ENCODE results near the gene LRRFIP1.
"Not testable (repeated sequence)": the region's sequence is repeated elsewhere in the genome, so short reads cannot be mapped to it uniquely, and the experiment has no call there.

The LRRFIP1 gene

DNA sequence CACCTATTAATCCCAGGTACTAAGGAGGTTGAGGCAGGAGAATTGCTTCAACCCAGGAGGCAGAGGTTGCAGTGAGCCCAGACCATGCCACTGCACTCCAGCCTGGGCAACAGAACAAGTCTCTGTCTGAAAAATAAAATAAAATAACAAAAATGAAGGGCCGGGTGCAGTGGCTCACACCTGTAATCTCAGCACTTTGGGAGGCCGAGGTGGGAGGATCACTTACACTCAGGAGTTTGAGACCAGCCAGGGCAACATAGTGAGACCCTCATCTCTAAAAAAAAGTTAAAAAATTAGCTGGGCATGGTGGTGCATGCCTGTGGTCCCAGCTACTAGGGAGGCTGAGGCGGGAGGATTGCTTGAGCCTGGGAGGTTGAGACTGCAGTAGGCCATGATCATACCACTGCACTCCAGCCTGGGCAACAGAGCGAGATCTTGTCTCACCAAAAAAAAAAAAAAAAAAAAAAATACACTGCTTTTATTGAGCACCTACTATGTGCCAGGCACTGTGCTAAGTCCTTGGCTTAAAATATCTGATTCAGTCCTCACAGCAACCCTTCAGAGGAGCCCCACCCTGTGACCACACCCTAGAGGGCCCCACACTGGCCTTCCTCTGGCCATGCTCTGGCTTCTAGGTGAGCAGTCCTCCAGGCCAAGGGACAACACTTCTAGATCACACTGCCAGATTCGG is 31.4 kb upstream of the LRRFIP1 start:
- in situ Hi-C loops (cut with MboI; ENCODE audit: low pct_unique_long_range_greater_than_20kb, low sequenced_read_pairs): loop anchor here (10.0 kb wide), 1 partner anchor 149 kb away; no protein-coding TSS in a partner anchor

DNA sequence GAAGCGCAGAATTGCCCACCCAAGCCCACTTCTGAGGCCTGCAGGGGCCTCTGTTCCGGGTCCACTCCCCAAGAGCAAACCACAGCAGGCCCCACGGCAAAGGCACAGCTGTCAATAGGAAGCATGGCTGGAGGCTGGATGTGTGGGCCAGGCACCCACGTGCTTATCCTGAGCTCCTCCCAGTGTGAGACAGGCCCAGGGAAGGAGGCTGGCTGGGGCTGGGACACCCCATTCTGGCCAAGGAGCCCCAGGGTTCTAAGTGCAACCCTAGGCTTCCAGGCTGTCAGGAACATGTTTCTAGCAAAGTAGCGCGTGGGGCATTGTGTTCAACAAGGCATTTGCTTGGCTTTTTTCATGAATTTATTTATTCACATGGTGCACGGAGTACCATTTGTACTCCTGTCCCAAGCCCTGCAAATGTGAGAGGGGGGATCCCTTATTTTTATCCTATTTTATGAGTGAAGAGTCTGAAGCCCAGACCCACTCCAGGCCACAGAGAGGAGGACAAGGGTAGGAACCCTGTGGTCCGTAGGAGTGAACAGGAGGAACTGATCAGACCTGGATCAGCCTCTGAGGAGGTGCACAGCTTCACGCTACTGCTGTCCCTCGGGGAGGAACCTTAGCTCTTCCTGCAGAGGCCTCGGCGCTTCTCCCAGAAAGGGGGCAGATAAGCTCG is 30.7 kb upstream of the LRRFIP1 start:
- in situ Hi-C loops (cut with MboI; ENCODE audit: low pct_unique_long_range_greater_than_20kb, low sequenced_read_pairs): loop anchor here (10.0 kb wide), 1 partner anchor 148 kb away; no protein-coding TSS in a partner anchor
- DNase-seq: no peak

More for the DNA sequence above, 31.4 kb upstream of the LRRFIP1 start:
- DNase-seq: not testable (repeated sequence)

DNA sequence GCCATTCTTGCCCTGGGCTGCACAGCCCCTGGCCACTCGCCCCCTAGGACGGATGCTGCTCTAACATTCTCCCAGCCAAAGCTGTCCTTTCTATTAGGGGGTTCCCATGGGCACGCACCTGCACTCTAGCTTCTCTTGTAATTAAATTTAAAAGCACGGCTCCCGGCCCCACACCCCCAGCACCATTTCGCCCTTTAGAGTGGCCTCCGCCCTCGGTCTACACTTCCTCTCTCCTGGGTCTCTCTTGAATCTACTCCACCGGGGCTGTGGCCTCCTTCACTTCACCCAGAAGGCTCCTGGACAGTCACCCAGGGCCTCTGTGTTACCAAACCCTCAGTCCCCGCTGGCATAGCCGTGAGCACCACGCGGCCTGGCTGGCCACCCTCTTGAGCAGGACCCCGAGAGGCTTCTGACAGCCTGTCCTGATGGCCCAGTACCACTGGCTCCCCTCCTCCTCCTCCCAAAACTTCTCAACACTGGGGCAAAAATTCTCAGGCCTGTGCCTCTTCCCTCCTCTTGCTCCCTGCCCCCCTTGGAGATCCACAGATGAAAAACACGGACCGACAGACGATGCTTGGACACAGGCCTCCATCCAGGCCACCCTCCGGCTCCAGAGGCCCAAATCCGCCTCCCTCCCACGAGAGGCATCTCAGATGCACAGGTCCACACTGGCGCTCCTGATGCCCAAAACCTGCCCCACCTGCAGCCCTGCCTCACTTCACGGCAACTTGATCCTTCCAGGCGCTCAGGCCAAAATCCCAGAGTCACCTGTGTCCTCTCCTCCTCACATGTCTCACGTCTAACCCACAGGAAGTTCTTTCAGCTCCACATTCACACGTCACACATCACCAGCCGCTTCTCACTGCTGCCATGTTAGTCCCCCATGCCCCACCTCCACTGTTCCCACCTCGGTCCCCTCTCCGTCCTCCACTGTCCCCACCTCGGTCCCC is 29.9 kb upstream of the LRRFIP1 start:
- no peak for DNase-seq
- in situ Hi-C loops (cut with MboI; ENCODE audit: low pct_unique_long_range_greater_than_20kb, low sequenced_read_pairs): loop anchor here (10.0 kb wide), 1 partner anchor 147 kb away; no protein-coding TSS in a partner anchor

DNA sequence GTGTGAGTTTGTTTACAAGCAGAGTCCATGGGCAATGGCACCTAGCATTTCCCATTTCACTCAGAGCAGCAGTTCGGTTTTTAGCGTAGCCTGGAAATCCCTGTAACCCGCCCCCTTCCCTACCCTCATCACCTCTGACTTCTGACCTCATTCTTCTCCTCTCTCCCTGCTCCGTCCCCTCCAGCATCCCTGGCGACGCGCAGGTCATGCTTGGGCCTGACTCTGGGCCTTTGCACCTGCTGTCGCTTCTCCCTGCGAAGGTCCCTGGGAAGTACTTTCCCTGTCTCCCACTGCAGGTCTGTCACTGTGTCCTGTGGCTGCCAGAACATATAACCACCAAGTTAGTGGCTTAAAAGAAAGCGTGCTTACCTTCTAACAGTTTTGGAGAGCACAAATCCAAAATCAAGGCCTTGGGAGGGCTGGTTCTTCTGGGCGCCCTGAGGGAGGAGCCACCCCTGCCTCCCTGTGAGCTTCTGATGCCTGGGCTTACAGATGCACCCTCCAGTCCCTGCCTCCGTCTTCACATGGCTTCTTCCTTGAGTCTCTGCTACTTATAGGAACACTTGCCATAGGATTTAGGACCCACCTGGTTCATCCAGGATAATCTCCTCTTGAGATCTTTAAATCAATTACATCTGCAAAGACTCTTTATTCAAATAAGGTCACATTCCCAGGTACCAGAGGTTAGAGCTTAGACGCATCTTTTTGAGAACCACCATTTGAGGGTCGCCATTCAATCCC is 28.7 kb upstream of the LRRFIP1 start:
- no peak for DNase-seq
- in situ Hi-C loops (cut with MboI; ENCODE audit: low pct_unique_long_range_greater_than_20kb, low sequenced_read_pairs): loop anchor here (10.0 kb wide), 1 partner anchor 146 kb away; no protein-coding TSS in a partner anchor

DNA sequence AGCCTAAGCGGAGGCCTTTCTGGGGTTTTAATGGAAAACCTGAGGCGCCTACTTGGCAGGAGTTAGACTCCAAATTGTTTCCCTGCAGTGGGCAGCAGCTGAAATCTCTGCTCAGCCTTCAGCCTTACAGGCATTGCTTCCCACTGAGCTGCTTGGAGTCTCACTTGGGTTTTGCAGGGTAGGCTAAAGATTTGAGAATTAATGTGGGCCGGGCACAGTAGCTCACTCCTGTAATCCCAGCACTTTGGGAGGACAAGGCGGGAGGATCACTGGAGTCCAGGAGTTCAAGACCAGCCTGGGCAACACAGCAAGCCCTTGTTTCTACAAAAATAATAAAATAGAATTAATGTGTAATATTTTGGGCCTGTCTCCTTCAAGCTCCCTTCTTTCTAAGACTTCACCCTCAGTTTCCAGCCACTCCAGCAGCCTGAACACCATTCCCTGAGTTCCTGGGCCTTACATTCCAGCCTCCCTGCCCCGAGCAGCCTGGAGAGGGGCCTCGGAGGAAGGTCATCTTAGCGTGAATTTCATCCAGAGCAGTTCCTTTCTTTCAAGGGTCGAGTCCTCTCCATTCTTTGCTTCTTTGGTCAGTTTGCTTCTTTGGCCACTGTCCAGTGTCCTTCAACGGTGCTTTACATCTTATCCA is 27.8 kb upstream of the LRRFIP1 start:
- in situ Hi-C loops (cut with MboI; ENCODE audit: low pct_unique_long_range_greater_than_20kb, low sequenced_read_pairs): loop anchor here (10.0 kb wide), 1 partner anchor 145 kb away; no protein-coding TSS in a partner anchor
- no peak for DNase-seq

DNA sequence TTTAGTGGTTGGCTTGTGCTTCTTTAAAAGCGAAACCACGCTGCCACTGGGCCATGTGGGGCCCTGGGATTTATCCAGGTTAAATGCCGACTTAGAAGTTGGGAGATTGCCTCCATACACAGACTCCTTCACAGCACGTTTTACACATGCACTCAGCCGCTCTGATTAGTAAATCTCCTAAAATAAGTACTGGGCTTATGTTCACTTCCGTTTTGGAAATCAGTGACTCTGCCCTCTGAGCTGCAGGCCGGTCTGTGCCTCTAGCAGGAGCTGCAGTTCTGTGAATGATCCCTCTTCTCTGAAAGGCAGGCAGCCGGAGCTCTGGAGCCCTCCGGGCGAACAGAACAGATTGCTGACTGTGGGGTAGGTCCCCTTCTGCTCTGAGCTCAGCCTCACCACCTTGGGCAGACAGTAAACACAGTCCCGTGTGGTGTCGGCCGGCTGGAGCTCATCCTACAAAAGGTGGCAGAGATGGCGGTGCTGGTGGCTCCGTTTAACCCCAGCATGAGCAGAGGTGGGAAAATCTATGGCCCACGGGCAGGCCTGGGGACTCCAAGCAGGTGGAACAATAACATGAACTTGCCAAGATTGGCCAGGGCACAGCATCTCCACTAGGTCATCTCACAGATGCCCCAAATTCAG is 27.1 kb upstream of the LRRFIP1 start:
- peak; percentile 26 for DNase-seq
- in situ Hi-C loops (cut with MboI; ENCODE audit: low pct_unique_long_range_greater_than_20kb, low sequenced_read_pairs): no loop called here

DNA sequence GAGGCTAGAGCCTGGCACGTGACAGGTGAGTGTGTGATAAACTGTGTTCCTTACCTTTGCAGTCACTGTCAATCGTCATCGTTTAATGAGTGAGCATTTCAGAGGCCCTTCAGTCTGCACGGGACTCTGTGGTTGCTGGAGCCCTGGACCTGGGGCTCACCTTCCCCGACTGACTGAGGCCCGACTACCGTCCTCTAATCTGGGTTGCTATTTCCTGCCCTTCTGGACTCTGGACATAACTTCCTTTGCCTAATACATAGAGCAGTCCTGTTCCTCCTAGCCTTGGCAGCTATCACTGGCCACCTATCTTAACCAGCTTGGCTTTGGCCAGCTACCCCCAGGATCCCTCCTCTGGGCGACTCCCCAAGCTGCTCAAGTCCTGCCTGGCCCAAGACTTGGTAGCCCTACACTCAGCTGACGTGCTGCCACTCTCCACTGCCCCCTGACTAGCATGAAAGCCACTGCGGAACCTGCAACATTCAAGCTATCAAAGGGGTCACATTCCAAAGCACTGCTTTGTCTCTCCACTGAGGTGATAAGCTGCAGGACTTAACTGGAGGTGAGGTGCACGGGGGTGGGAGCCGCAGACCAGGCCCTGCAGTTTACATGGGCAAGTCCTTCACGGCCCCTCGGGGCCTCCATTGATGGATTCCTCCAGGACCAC is 25.8 kb upstream of the LRRFIP1 start:
- DNase-seq: no peak

DNA sequence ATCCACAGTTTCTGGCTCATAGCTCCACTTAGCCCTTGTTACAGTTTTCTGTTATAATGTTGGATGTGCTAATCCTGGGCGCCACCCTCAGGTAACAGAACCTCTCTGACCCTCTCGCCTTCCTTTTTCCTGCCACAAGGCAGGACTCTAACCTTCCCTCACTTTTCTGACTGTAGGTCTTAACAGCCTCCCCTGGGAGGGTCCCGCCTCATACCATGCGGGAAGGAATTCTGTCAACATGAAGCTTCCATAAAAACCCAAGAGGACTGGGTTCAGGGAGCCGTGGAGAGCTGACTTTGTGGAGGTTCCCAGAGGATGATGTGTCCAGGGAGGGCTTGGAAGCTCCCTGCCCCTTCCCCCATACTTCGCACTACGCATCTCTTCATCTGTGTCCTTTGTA is 25.0 kb upstream of the LRRFIP1 start:
- in situ Hi-C loops (cut with MboI; ENCODE audit: low pct_unique_long_range_greater_than_20kb, low sequenced_read_pairs): no loop called here
- no peak for DNase-seq

More for the DNA sequence above, 25.8 kb upstream of the LRRFIP1 start:
- in situ Hi-C loops (cut with MboI; ENCODE audit: low pct_unique_long_range_greater_than_20kb, low sequenced_read_pairs): no loop called here

DNA sequence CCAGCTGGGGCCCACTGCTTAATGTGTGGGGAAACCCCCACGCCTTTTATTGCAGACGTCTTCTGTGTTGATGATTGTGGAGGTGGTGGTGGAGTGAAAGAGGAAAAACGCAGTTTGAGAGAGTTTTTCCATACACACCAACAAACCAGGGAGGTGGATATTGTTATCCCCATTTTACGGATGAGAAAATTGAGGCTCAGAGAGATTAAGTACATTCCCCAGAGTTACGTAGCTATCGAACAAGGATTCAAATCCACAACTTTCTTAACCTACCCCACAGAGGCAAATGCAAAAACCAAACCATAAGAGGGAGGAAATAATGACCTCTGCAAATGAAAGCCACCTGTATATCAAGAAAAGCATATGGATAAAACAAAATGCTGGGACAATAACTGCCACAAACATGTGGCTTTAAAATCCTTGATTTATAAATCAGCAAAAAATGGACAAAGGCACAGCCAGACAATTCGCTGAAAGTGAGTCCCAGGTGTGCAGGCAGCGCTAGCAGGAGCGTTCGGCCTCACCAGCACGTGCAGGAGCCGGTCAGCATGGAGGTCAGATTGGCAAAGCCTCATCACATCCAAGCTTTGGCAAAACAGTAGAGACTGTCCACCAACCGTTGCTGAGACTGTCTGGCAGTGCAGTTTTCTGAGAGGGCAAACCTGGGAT is 24.2 kb upstream of the LRRFIP1 start:
- in situ Hi-C loops (cut with MboI; ENCODE audit: low pct_unique_long_range_greater_than_20kb, low sequenced_read_pairs): no loop called here

DNA sequence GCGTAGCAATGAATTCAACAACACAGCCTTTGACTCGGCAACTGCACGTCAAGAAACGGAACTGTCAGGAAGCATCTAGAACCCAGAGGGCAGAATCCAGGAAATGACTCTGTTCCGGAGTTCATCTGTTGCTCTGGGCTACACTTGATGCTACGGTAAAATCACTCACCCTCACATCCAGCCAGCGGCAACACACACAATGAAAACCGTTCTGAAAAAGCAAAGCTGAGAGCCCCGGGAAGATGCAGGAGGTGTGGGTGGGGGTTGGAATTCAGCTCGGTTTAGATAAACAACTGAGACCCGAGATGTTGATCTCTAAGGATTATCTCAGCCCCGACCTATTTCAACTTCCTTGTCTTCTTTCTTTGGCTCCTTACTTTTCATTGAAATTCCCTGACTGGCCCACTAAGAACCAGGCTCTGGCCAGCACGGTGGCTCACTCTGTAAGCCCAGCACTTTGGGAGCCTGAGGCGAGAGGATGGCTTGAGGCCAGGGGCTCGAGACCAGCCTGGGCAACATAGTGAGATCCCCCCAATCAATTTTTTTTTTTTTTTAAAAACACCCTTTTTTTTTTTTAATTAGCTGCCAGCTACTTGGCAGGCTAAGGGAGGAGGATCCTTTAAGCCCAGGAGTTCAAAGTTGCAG is 23.5 kb upstream of the LRRFIP1 start:
- in situ Hi-C loops (cut with MboI; ENCODE audit: low pct_unique_long_range_greater_than_20kb, low sequenced_read_pairs): no loop called here
- DNase-seq: peak; percentile 80

More for the DNA sequence above, 24.2 kb upstream of the LRRFIP1 start:
- no peak for DNase-seq

DNA sequence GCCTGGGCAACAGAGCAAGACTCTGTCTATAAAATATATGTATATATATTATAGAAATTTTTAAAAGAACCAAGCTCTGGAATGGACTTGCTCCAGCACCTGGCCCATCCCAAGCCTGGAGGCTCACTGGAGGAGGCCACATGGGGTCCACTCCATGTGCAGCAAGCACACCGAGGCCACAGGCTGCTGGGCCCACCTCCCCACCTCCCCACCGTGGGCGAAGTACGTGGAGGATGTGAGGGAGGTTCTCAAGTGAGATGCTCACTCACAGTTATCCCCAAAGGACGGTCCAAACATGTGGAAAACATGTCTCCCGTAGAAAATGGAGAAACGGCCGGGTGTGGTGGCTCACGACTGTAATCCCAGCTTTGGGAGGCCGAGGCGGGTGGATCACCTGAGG is 23.0 kb upstream of the LRRFIP1 start:
- no peak for DNase-seq
- in situ Hi-C loops (cut with MboI; ENCODE audit: low pct_unique_long_range_greater_than_20kb, low sequenced_read_pairs): no loop called here

DNA sequence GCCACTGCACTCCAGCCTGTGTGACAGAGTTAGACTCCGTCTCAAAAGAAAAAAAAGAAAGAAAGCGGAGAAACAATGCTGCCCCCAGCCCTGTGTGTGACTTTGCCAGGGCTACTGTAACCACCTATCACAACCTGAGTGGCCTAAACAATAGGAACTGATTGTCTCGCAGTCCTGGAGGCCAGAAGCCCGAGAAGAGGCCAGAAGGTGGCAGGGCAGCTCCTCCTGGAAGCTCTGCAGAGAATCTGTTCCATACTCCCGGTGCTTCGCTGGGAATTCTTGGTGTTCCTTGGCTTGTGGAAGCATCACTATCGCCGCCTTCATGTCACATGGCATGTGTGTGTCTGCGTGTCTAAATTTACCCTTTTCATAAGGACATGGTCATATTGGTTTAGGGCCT is 22.4 kb upstream of the LRRFIP1 start:
- in situ Hi-C loops (cut with MboI; ENCODE audit: low pct_unique_long_range_greater_than_20kb, low sequenced_read_pairs): no loop called here
- no peak for DNase-seq

DNA sequence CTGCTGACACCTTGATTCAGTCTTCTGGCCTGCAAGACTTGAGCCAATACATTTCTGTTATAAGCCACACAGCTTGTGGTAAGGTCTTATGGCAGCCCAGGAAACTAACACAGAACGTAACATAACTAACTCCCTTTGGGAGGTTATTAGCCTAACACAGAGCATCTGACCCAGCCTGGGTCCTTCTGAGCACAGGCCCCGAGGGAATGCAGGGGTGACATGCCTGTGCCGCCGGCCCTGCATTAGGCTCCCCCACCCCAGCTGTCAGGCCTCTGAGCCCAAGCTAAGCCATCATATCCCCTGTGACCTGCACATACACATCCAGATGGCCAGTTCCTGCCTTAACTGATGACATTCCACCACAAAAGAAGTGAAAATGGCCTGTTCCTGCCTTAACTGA is 20.9 kb upstream of the LRRFIP1 start:
- in situ Hi-C loops (cut with MboI; ENCODE audit: low pct_unique_long_range_greater_than_20kb, low sequenced_read_pairs); DNase-seq: not testable (repeated sequence)

DNA sequence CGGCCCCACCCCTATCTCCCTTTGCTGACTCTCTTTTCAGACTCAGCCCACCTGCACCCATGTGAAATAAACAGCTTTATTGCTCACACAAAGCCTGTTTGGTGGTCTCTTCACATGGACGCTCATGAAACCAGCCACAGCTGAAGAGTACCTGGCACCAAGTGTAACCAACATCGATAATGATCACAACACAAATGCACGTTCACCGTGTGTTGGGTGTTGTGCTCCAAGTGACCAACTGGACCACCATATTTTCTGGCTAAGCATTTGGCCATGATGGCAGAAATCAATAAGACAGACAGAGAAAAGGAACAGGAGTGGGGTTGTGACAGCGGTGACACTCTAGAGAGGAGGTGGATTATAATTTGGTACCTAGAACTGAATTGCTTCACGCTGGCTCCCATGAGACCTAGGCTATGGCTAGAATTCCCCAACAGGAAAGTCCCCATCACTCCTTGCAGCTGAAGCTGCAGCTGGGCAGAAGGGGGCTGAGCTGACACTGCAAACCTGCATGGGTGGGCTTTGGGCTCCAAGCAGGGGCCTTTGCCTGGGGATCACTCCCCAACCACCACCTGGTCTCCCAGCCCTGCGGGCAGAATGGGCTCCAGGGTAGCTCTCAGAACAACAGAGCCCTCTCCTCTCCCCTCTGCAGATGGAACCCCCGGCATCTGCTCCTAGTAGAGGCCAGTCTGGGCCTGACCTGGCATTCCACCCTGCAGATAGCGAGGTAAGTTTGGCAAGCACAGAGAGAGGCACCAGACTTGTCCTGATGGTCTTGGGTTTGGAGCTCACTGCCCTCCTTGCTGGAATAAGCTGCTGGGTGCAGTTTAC is 14.6 kb upstream of the LRRFIP1 start:
- in situ Hi-C loops (cut with MboI; ENCODE audit: low pct_unique_long_range_greater_than_20kb, low sequenced_read_pairs): no loop called here
- no peak for DNase-seq

DNA sequence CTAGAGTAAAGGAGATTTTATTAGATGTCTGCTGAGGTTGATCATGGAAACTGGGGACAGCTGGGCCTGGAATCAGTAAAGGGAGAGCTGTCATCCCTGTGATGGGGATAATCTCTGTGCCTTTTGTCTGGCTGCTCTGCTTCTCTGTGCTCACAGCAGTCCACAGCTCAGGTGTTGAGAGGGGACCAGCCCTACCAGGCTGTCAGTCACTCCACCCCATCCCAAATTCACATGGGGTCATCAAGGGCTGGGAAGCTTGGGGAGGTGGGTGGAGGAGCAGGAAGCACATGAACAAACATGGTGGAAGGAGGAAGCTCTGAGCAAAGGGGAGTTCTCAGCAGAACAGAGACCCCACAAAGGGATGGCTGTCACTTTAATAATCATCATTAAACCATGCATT is 13.7 kb upstream of the LRRFIP1 start:
- no peak for DNase-seq
- in situ Hi-C loops (cut with MboI; ENCODE audit: low pct_unique_long_range_greater_than_20kb, low sequenced_read_pairs): no loop called here

Data from KBM-7 (cell line).